A549 treated with Hydrocortisone at 1 μM for 4 hours (cell line): Measurements from ENCODE around the gene OR13A1. TPM values are rescaled to one million over a fixed set of nuclear protein-coding genes. Genes with fewer than 3 reads are reported as not detected.

Experiments
- total RNA-seq: library from RNA; stranded (reverse); fragments of 200-300 nt; extraction: Qiagen RNA extraction; gene quantifications from 5 replicates; pipeline ENCODE4 v1.2.3, GENCODE V29; 2022

OR13A1 gene, protein sequence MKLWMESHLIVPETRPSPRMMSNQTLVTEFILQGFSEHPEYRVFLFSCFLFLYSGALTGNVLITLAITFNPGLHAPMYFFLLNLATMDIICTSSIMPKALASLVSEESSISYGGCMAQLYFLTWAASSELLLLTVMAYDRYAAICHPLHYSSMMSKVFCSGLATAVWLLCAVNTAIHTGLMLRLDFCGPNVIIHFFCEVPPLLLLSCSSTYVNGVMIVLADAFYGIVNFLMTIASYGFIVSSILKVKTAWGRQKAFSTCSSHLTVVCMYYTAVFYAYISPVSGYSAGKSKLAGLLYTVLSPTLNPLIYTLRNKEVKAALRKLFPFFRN
- 0.05 TPM in 1 of 5 replicates, not detected in the others for total RNA-seq

DNA sequence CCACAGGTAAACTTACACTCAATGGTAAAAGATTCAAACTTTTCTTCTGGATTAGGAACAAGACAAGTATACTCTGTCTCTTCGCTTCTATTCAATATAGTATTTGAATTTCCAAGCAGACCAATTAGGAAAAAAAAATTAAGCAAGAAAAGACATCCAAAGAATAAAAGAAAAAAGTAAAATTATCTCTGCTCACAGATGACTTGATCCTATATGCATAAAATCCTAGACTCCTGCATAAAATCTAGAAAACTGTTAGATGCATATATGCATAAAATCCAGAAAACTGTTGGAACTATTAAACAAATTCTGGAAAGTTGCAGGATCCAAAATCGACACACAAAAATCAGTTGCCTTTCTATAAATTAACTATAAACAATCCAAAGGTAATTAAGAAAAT lies at the start of gene OR13A1:
Gene OR13A1, minus strand, starts transcription at position 101 of the 400 bp plus-strand sequence. CDS start 11,186 bp downstream, outside the sequence.

Other genes starting within 250 kb of the OR13A1 start
- 0.20 to 0.62 TPM (median 0.30 TPM) in 5 replicates for gene ALOX5, start 58.6 kb upstream of the OR13A1 start, total RNA-seq